HFFc6 (cell line): ENCODE measurements around the gene NEDD9. TPM values are rescaled to one million over a fixed set of nuclear protein-coding genes. Genes with fewer than 3 reads are reported as not detected.

Experiments used
- DNase-seq: peaks from one replicate; pipeline ENCODE4 v3.0.0-alpha.2; 2018
- H3K27ac Mint-ChIP-seq: 2 replicates; pipeline ENCODE4 v1.8.0; 2020; ENCODE audit warnings: mild to moderate bottlenecking, mixed read lengths
- H3K27me3 Mint-ChIP-seq: 2 replicates; pipeline ENCODE4 v1.8.0; 2021; ENCODE audit warnings: mild to moderate bottlenecking, moderate library complexity, mixed read lengths; ENCODE audit not compliant: insufficient read depth
- H3K36me3 Mint-ChIP-seq: 2 replicates; pipeline ENCODE4 v1.8.0; 2021; ENCODE audit warnings: low read depth, mixed read lengths
- H3K4me1 Mint-ChIP-seq: 2 replicates; pipeline ENCODE4 v1.8.0; 2020; ENCODE audit warnings: low read depth, mixed read lengths
- H3K4me3 Mint-ChIP-seq: 2 replicates; pipeline ENCODE4 v1.8.0; 2020; ENCODE audit warnings: mild to moderate bottlenecking, moderate library complexity, mixed read lengths
- H3K9me3 Mint-ChIP-seq: 2 replicates; pipeline ENCODE4 v1.8.0; 2020; ENCODE audit warnings: mild to moderate bottlenecking, mixed read lengths
- CTCF ChIP-seq: fragments of 200-600 bp; sonication (generic); IDR thresholded peaks from 2 replicates; pipeline ENCODE4 v1.5.0; 2021; ENCODE audit warnings: antibody characterized with exemption, mild to moderate bottlenecking
- total RNA-seq, 6 experiments: library from RNA; stranded (reverse); fragmentation: NEBNext Ultra II Directional; extraction: Animal tissue kit (Norgen Biotek cat#: 25700); gene quantifications; 2 replicates in 1 of 6; 3 replicates in 5 of 6; pipeline ENCODE4 v1.2.3, GENCODE V29; 2021

NEDD9 gene
- total RNA-seq, 6 experiments from 2014 or later = 10.3 to 19.9 (median 12.6) TPM

- H3K27ac Mint-ChIP-seq = no peak overlapping the region
- no peaks in the 10 kb centered on the region for H3K9me3 Mint-ChIP-seq
- TF ChIP-seq CTCF = no peak
- peaks cover 38% of the 10 kb centered on the region for H3K4me1 Mint-ChIP-seq
- no peak for DNase-seq
- H3K36me3 Mint-ChIP-seq = no peaks in the 10 kb centered on the region
- H3K4me3 Mint-ChIP-seq = no peak overlapping the region
- H3K27me3 Mint-ChIP-seq = no peaks in the 10 kb centered on the region
These were observed 40.2 kb upstream of the NEDD9 start for GRCh38 chr6:11272491-11273192.

GRCh38 chr6:11271228-11272020 is 39.0 kb upstream of the NEDD9 start:
- no peak overlapping the region for H3K4me3 Mint-ChIP-seq
- H3K27me3 Mint-ChIP-seq = no peaks in the 10 kb centered on the region
- DNase-seq = no peak
- H3K36me3 Mint-ChIP-seq = no peaks in the 10 kb centered on the region
- H3K4me1 Mint-ChIP-seq = peaks cover 26% of the 10 kb centered on the region
- no peak for TF ChIP-seq CTCF
- no peak overlapping the region; the same call in 1 of the 2 replicates for H3K27ac Mint-ChIP-seq
- no peaks in the 10 kb centered on the region for H3K9me3 Mint-ChIP-seq

GRCh38 chr6:11270030-11271027 is 37.9 kb upstream of the NEDD9 start:
- no peak for DNase-seq
- peaks cover 16% of the 10 kb centered on the region for H3K4me1 Mint-ChIP-seq
- H3K27me3 Mint-ChIP-seq = no peaks in the 10 kb centered on the region
- no peak overlapping the region for H3K27ac Mint-ChIP-seq
- no peaks in the 10 kb centered on the region for H3K36me3 Mint-ChIP-seq
- no peak for TF ChIP-seq CTCF
- H3K4me3 Mint-ChIP-seq = no peak overlapping the region
- no peaks in the 10 kb centered on the region for H3K9me3 Mint-ChIP-seq

GRCh38 chr6:11268978-11269377 is 36.5 kb upstream of the NEDD9 start:
- Mint-ChIP-seq H3K4me3 (no peak overlapping the region), H3K36me3 (no peaks in the 10 kb centered on the region), H3K4me1 (peaks cover 16% of the 10 kb centered on the region), H3K9me3 (no peaks in the 10 kb centered on the region), H3K27ac (no peak overlapping the region), H3K27me3 (no peaks in the 10 kb centered on the region)
- no peak for TF ChIP-seq CTCF
- DNase-seq = no peak

- H3K27ac Mint-ChIP-seq = no peak overlapping the region
- peaks cover 21% of the 10 kb centered on the region for H3K4me1 Mint-ChIP-seq
- no peaks in the 10 kb centered on the region for H3K9me3 Mint-ChIP-seq
- no peaks in the 10 kb centered on the region for H3K36me3 Mint-ChIP-seq
- H3K27me3 Mint-ChIP-seq = no peaks in the 10 kb centered on the region
- no peak for DNase-seq
- TF ChIP-seq CTCF = no peak
- no peak overlapping the region for H3K4me3 Mint-ChIP-seq
These were observed 34.5 kb upstream of the NEDD9 start for GRCh38 chr6:11266926-11267325.
